Measurements from ENCODE around the gene TSPAN33.
"Not testable (repeated sequence)": the region's sequence is repeated elsewhere in the genome, so short reads cannot be mapped to it uniquely, and the experiment has no call there.

Gene TSPAN33

DNA sequence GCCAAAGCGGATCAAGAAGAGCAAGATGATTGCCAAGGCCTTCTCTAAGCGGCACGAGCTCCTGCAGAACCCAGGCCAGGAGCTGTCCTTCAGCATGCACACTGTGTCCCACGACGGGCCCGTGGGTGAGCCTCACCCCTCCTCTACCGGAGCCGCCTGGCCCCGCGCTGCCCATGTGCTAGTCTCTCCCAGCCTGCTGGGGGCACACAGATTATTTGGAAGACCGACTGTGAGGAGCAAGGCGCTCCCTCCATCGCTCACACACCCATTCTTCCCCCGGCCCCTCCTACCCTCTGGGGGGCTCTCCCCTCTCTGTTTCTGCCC is 66.4 kb downstream of the TSPAN33 start:
- H3K4me3 ChIP-seq (ENCODE audit: low read depth, low read length), result no peak overlapping the region
- TF ChIP-seq, protein P1, sequence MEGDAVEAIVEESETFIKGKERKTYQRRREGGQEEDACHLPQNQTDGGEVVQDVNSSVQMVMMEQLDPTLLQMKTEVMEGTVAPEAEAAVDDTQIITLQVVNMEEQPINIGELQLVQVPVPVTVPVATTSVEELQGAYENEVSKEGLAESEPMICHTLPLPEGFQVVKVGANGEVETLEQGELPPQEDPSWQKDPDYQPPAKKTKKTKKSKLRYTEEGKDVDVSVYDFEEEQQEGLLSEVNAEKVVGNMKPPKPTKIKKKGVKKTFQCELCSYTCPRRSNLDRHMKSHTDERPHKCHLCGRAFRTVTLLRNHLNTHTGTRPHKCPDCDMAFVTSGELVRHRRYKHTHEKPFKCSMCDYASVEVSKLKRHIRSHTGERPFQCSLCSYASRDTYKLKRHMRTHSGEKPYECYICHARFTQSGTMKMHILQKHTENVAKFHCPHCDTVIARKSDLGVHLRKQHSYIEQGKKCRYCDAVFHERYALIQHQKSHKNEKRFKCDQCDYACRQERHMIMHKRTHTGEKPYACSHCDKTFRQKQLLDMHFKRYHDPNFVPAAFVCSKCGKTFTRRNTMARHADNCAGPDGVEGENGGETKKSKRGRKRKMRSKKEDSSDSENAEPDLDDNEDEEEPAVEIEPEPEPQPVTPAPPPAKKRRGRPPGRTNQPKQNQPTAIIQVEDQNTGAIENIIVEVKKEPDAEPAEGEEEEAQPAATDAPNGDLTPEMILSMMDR (IDR thresholded peaks at IDR 0.05; ENCODE audit: low read depth, low read length), result no peak

DNA sequence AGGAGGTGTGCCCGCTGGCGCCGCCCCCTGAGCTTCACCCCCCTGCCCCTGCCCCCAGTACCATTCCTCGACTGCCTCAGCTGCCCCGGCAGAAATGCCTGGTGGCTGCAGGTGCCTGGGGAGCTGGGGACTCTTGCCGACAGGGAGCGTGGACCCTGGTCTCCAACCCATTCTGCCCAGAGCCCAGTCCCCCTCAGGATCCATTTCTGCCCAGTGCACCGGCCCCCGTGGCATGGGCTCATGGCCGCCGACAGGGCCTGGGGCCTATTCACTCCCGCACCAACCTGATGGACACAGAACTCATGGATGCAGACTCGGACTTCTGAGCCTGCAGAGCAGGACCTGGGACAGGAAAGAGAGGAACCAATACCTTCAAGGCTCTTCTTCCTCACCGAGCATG is 67.6 kb downstream of the TSPAN33 start:
- no peak overlapping the region for H3K4me3 ChIP-seq (ENCODE audit: low read depth, low read length)
- TF ChIP-seq, protein P1 (IDR thresholded peaks at IDR 0.05; ENCODE audit: low read depth, low read length), result no peak

DNA sequence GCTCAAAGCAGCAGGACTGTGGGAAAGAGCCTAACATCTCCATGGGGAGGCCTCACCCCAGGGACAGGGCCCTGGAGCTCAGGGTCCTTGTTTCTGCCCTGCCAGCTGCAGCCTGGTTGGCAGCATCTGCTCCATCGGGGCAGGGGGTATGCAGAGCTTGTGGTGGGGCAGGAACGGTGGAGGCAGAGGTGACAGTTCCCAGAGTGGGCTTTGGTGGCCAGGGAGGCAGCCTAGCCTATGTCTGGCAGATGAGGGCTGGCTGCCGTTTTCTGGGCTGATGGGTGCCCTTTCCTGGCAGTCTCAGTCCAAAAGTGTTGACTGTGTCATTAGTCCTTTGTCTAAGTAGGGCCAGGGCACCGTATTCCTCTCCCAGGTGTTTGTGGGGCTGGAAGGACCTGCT is 68.1 kb downstream of the TSPAN33 start:
- TF ChIP-seq, protein P1 (IDR thresholded peaks at IDR 0.05; ENCODE audit: low read depth, low read length), result no peak
- H3K4me3 ChIP-seq (ENCODE audit: low read depth, low read length), result no peak overlapping the region

DNA sequence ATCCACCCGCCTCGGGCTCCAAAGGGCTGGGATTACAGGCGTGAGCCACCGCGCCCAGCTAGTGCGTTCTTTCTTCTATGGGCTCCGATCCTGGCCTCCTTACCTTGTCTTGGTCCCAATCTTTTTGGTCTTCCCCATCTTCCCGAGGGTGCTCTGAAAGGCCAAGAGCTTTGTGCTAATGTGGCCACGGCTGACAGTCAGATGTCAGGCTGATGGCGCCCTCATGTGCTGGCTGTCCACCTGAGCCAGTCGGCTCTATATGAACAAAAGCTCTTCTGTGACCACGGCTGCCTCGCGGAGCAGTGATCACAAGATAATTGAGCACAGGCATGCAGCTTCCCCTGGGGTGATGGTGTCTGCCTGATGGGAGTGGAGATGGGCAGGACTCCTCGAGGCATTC is 69.3 kb downstream of the TSPAN33 start:
- TF ChIP-seq, protein P1 (IDR thresholded peaks at IDR 0.05; ENCODE audit: low read depth, low read length), result no peak
- H3K4me3 ChIP-seq (ENCODE audit: low read depth, low read length), result no peak overlapping the region

DNA sequence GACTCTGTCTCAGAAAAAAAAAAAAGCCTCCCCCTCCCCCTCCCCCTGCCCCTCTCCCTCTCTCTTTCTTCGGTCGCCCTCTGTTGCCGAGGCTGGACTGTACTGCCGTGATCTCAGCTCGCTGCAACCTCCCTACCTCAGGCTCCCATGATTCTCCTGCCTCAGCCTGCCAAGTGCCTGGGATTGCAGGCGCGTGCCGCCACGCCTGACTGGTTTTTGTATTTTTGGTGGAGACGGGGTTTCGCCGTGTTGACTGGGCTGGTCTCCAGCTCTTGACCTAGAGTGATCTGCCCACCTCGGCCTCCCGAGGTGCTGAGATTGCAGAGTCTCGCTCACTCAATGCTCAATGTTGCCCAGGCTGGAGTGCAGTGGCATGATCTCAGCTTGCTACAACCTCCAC is 71.2 kb downstream of the TSPAN33 start:
- not testable (repeated sequence) for H3K4me3 ChIP-seq (ENCODE audit: low read depth, low read length)

DNA sequence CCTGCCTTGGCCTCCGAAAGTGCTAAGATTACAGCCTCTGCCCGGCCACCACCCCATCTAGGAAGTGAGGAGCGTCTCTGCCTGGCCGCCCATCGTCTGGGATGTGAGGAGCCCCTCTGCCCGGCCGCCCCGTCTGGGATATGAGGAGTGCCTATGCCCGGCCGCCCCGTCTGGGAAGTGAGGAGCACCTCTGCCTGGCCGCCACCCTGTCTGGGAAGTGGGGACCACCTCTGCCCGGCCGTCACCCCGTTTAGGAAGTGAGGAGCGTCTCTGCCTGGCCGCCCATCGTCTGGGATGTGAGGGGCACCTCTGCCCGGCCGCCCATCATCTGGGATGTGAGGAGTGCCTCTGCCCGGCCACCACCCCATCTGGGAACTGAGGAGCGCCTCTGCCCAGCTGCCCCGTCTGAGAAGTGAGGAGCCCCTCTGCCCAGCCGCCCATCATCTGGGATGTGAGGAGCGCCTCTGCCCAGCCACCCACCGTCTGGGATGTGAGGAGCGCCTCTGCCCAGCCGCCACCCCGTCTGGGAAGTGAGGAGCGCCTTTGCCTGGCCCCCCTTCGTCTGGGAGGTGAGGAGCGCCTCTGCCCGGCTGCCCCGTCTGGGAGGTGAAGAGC is 71.7 kb downstream of the TSPAN33 start:
- not testable (repeated sequence) for H3K4me3 ChIP-seq (ENCODE audit: low read depth, low read length)

DNA sequence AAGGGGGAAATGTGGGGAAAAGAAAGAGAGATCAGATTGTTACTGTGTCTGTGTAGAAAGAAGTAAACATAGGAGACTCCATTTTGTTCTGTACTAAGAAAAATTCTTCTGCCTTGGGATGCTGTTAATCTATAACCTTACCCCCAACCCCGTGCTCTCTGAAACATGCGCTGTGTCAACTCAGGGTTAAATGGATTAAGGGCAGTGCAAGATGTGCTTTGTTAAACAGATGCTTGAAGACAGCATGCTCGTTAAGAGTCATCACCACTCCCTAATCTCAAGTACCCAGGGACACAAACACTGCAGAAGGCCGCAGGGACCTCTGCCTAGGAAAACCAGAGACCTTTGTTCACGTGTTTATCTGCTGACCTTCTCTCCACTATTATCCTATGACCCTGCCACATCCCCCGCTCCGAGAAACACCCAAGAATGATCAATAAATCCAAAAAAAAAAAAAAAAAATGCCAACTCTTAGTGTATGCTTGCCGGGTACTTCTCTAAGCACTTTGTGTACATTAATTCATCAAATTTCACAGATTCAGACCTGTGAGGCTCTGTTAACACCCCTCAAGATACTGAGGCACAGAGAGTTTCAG is 72.4 kb downstream of the TSPAN33 start:
- not testable (repeated sequence) for H3K4me3 ChIP-seq (ENCODE audit: low read depth, low read length)

DNA sequence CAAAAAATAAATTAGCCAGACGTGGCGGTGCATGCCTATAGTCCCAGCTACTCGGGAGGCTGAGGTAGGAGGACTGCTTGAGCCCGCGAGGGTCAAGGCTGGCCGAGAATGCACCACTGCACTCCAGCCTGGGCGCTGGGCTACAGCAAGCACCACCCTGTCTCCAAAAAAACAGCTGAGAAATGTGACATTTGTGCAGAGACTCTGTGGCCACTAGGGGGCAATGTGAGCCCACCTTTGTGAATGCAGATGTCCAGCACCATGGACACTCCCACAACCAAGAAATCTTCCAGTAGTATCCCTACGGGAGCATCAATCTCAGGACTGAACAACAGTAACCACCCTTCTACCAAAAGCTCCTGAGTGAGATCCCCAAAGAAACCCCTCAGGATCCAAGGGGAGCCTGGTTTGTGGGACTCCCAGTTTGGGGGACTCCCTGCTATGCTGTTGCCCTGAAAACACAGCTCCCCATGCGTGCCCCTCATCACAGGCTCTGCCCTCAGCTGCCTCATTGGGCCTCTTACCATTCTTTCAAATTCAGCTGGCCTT is 74.1 kb downstream of the TSPAN33 start:
- no peak overlapping the region for H3K4me3 ChIP-seq (ENCODE audit: low read depth, low read length)

DNA sequence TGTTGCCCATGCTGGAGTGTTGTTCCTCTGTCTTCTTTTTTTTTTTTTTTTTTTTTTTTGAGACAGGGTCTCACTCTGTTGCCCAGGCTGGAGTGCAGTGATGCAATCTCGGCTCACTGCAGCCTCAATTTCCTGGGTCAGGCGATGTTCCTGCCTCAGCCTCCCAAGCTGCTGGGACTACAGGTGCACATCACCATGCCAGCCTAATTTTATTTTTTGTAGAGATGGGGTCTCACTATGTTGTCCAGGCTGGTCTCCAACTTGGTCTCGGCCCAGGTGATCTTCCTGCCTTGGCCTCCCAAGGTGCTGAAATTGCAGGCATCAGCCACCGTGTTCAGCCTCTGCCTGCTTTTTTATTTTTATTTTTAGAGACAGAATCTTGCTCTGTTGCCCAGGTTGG is 74.7 kb downstream of the TSPAN33 start:
- not testable (repeated sequence) for H3K4me3 ChIP-seq (ENCODE audit: low read depth, low read length)

More for the DNA sequence above, 74.1 kb downstream of the TSPAN33 start:
- TF ChIP-seq, protein P1 (IDR thresholded peaks at IDR 0.05; ENCODE audit: low read depth, low read length), result peak; percentile 77

All from WI38 (cell line).